ENCODE results near the gene FCER2. TPM values are rescaled to one million over a fixed set of nuclear protein-coding genes. Genes with fewer than 3 reads are reported as not detected.

FCER2 gene
- total RNA-seq, 1 experiment from 2014 or later: not detected

GRCh38 chr19:7734220-7735203 is 32.6 kb upstream of the FCER2 start:
- DNase-seq (ENCODE audit: low spot score): no peak
- in situ Hi-C loops (cut with HindIII; ENCODE audit: low sequenced_read_pairs): no loop called here

GRCh38 chr19:7733376-7733775 is 31.4 kb upstream of the FCER2 start:
- DNase-seq (ENCODE audit: low spot score): no peak
- in situ Hi-C loops (cut with HindIII; ENCODE audit: low sequenced_read_pairs): no loop called here

DNA sequence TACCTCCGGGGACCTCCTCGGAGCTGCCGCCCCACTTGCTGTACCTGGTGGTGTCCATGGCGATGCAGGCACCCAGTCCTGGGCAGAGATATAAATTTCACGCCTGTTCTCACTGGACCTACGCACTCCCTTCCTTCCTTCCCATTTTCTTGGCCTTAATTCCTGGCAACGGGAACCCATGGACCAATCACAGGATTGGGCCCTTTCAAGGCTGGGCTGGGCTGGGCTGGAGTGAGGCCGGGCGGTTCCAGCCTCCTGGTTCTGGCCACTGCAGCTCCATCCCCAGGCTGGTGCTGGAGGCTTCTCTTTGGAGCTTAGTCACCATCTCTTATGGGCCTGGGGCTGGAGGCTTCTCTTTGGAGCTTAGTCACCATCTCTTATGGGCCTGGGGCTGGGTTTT is 30.1 kb upstream of the FCER2 start, which contains the start of gene CLEC4G:
TSS of gene CLEC4G (minus strand) at position 66 of the 400 bp plus-strand sequence. CDS start at position 58, 8 bp downstream.
- in situ Hi-C loops (cut with HindIII; ENCODE audit: low sequenced_read_pairs): no loop called here
- DNase-seq (ENCODE audit: low spot score): peak; percentile 34

DNA sequence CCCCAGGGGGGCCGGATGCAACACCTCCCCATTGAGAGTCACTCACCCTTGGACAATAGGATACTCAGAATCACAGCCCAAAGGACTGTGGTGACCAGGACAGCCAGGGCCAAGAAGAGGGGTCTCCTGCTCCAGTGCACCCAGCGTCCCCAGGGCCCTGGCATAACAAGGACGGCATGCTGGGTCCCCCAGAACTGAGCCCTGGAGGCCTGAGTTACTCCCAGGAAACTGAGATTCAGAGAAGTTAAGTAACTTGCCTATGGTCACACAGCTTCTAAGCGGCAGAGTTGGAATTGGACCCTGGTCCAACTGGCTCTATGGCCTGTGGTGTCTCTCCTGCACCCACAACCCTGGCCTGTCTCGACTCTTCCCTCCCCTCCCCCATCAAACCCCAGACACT is 29.7 kb upstream of the FCER2 start:
- in situ Hi-C loops (cut with HindIII; ENCODE audit: low sequenced_read_pairs): no loop called here
- DNase-seq (ENCODE audit: low spot score): no peak

DNA sequence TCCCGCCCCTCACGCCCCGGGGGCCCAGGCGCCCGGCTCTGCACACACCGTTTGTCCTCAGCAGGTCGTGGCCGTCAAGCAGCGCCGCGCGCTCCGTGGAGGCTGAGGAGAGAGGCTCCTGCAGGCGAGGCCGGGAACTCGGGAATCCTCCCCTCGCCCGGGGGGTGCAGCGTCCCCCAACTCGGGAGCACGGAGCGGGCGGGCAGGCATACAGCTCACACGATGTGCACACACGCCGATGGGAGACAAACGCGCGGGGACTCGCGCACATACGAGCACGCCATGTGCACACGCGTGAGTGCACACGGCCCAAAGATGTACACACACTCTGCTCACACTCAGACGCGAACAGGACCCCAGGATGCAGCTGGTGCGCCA is 29.3 kb upstream of the FCER2 start:
- DNase-seq (ENCODE audit: low spot score): no peak
- in situ Hi-C loops (cut with HindIII; ENCODE audit: low sequenced_read_pairs): no loop called here

GRCh38 chr19:7730286-7731217 is 28.6 kb upstream of the FCER2 start:
- in situ Hi-C loops (cut with HindIII; ENCODE audit: low sequenced_read_pairs): no loop called here
- no peak for DNase-seq (ENCODE audit: low spot score)

DNA sequence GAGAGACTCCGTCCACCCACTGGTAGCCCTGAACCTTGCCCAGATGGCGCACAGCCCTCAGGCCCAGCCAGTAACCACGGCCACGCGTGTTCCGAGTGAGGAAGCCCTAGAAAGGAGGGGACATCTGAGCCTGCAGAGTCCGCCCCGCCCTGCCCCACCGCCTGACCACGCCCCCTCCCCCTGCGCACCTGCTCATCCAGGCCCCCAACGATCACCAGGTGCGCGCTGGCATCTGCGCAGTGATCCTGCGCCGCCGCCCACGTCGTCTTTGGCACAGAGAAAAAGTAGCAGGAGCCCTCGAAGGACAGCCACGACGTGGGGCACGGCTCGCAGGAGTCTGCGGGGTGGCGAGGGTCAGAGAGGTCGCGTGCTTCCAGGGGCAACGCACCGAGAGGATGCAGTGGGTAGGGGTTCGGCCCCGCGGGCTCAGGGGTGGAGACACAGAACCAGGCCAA is 27.9 kb upstream of the FCER2 start:
- in situ Hi-C loops (cut with HindIII; ENCODE audit: low sequenced_read_pairs): no loop called here
- DNase-seq (ENCODE audit: low spot score): no peak

- in situ Hi-C loops (cut with HindIII; ENCODE audit: low sequenced_read_pairs): no loop called here
- no peak for DNase-seq (ENCODE audit: low spot score)
Observed at GRCh38 chr19:7729211-7729610, 27.3 kb upstream of the FCER2 start.

GRCh38 chr19:7725791-7726190 is 23.9 kb upstream of the FCER2 start:
- in situ Hi-C loops (cut with HindIII; ENCODE audit: low sequenced_read_pairs): no loop called here
- no peak for DNase-seq (ENCODE audit: low spot score)

DNA sequence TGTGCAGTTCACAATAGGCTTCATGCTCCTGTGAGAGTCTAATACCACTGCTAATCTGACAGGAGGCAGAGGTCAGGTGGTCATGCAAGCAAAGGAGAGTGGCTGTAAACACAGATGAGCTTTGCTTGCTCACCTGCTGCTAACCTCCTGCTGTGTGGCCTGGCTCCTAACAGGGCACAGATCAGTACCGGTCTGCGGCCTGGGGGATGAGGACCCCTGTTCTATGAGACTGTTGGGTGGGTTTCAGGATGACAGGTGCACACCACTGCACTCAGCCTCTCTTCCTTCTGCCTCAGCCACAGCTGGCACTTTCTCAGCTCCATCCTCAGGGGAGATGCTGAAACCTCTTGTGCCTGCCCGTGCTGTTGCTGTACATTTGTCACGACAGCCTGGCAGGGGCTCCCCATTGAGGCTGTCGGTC is 20.3 kb upstream of the FCER2 start:
- in situ Hi-C loops (cut with HindIII; ENCODE audit: low sequenced_read_pairs): no loop called here
- peak; percentile 78 for DNase-seq (ENCODE audit: low spot score)

GRCh38 chr19:7720351-7720750 is 18.4 kb upstream of the FCER2 start:
- in situ Hi-C loops (cut with HindIII; ENCODE audit: low sequenced_read_pairs): no loop called here
- no peak for DNase-seq (ENCODE audit: low spot score)

DNA sequence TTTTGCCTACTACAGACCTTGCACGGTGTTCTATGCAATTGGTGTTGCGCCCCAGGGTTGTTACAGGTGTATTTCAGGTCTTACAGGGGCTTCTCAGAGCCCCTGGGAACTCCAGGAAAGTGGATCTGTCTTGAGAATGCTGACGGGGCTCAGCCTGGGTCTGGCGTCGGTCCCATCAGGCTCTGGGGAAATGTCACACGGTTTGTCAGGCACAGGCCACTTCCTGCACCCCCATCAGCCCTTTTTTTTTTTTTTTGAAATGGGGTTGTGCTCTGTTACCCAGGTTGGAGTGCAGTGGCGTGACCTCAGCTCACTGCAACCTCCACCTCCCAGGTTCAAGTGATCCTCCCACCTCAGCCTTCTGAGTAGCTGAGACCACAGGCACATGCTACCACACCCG is 16.7 kb upstream of the FCER2 start:
- no peak for DNase-seq (ENCODE audit: low spot score)
- in situ Hi-C loops (cut with HindIII; ENCODE audit: low sequenced_read_pairs): no loop called here

DNA sequence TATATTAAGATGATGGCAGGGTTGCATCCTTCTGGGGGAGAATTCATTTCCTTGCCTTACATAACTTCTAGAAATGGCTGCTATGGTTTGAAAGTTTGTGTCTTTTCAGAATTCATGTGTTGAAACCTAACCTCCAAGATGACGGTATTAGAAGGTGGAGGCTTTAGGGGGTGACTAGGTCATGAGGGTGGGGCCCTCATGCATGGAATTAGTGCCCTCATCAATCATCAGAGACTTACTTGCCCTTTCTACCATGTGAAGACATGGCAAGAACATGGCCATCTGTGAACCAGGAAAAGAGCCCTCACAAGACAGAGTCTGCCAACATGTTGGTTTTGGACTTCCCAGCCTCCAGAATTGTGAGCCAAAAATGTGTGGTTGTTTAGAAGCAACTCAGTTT is 14.8 kb upstream of the FCER2 start:
- in situ Hi-C loops (cut with HindIII; ENCODE audit: low sequenced_read_pairs): no loop called here
- no peak for DNase-seq (ENCODE audit: low spot score)

DNA sequence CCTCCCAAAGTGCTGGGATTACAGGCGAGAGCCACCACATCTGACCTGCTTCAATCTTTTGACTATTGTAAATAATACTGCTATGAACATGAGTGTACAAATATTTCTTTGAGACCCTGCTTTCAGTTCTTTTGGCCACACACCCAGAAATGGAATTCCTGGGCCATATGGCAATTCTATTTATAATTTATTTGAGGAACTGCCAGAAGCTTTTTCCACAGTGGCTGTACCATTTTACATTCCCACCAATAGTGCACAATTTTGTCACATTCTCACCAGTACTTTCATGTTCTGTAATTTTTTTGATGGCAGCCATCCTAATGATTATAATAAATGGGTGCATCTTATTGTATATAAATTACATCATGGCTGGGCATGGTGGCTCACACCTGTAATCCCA is 13.7 kb upstream of the FCER2 start:
- in situ Hi-C loops (cut with HindIII; ENCODE audit: low sequenced_read_pairs): no loop called here
- DNase-seq (ENCODE audit: low spot score): peak; percentile 84

DNA sequence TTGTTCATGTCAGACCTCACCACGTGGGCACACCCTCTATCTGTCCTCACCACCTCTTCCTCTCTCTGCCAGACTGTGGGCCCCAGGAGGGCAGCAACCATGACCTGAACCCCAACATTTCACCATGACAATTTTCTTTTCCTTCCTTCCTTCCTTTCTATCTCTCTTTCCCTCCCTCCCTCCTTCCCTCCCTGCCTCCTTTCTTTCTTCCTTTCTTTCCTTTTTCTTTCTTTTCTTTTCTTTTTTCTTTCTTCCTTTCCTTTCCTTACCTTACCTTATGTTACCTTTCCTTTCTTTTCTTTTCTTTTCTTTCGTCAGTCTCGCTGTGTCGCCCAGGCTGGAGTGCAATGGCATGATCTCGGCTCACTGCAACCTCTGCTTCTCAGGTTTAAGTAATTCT is 8.7 kb upstream of the FCER2 start:
- in situ Hi-C loops (cut with HindIII; ENCODE audit: low sequenced_read_pairs): no loop called here
- DNase-seq (ENCODE audit: low spot score): no peak

DNA sequence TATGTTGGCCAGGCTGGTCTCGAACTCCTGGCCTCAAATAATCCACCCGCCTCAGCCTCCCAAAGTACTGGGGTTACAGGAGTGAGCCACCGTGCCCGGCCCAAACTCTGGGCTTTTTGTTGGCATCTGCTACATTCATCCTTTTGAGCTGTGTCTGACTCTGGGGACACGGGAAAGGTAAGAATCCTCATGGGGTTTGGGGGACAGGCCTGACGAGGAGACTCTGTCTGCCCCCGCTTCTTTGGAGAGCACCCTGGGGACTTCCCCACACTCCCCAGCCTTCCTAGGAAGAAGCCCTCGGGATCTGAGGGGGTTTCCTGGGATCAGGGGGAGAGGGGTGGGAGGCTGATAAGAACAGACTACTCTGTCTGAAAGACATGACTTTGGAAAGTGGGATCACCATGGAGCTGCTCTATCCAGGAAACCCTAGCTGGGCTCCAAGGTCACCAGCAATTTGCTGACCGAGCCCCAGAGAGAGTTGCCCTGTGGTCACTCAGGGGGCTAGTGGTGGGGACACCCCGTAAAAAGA is 8.1 kb upstream of the FCER2 start:
- no peak for DNase-seq (ENCODE audit: low spot score)
- in situ Hi-C loops (cut with HindIII; ENCODE audit: low sequenced_read_pairs): no loop called here

GRCh38 chr19:7706955-7707456 is 5.1 kb upstream of the FCER2 start:
- in situ Hi-C loops (cut with HindIII; ENCODE audit: low sequenced_read_pairs): no loop called here
- DNase-seq (ENCODE audit: low spot score): no peak

DNA sequence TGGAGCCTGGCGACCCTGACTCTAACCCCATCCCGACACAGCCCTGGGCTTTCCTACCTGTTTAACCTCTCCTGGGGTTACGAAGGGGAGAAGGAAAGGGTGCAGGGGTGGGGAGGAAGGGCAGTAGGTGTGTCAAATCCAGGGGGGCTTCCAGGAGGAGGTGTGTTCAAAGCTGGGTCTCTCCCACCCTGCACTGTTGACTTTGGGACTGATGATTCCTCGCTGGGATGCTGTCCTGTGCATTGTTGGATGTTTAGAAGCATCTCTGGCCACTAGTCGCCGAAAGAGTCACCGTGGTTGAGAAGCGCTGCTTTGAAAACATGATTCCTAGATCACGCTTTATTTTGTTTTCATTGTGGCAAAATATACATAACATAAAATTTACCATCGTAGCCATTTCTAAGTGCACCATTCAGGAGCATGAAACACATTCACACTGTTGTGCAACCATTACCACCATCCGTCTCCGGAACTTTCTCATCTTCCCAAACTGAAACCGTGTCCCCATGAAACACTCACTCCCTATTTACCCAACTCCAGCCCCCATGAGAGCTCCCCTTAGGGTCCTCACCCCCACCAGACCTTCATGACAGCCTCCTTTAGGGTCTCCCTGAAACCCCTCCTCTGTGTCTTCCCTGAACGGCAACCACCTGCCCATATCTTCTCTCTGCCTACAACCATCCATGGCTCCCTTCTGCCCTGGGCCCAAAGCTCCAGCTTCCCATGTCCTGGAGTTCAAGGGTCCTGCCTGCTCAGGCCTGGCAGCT is 4.4 kb upstream of the FCER2 start:
- in situ Hi-C loops (cut with HindIII; ENCODE audit: low sequenced_read_pairs): no loop called here
- DNase-seq (ENCODE audit: low spot score): no peak

Data from G401 (cell line).